Endothelial cell of umbilical vein (primary cell): Measurements from ENCODE around the gene MAP3K12.

Source experiments
- CTCF ChIP-seq, 2 donors: IDR thresholded peaks; 1 replicate in 1 of 2; 2 replicates in 1 of 2; pipeline ENCODE4 v1.5.1; 2011; ENCODE audit warnings: low read length in 2 of 2, mild to moderate bottlenecking in 2 of 2, moderate library complexity in 2 of 2, control low read depth in 1 of 2, inconsistent platforms in 1 of 2, low read depth in 1 of 2; ENCODE audit not compliant: insufficient read depth in 1 of 2; ENCODE audit errors: extremely low read depth in 1 of 2
- POLR2AphosphoS5 ChIP-seq: IDR thresholded peaks from 2 replicates; pipeline ENCODE4 v1.6.1; 2012; ENCODE audit warnings: low read depth, mild to moderate bottlenecking, control low read depth, low read length, moderate library complexity; ENCODE audit not compliant: insufficient read depth

DNA sequence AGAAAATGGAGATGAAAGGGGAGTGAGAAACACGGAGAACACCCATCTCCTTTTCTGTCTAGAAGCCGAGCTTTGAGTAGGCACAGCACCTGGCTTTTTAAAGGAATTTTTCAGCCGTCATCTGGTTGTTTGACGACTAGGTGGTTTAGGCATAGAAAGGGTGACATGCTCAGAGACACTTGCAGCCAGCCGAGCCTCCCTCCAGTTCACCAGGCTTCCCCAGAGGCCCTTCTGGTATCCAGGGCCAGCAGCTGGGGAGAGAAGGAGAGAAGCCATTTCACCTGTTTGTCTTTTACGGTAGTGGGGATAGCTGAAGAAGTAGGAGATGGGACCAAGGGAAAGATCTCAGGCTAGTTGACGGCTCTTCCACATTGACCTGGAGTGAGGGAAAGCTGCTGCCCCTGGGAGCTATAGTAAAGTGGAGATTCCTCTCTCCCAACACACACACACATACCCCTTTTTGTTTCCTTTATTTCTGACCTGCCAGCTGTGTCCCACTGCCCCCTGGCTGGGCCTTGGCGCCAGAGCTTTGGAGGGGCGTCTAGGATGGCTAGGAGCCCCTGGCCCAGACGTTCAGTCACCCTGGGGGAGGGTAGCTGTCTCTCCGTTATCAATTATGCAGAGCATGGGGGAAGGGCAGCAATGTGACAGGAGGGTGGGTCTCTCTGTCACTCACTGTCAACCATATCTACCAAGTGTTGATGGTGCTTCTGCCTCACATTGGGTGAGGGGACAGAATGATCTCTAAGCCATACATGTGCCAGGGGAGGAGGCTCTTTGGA lies 5.5 kb downstream of the MAP3K12 start:
- TF ChIP-seq CTCF (IDR thresholded peaks at IDR 0.05; ENCODE audit: extremely low read depth in 1 of 2, insufficient read depth in 1 of 2, low read depth in 1 of 2, low read length in 2 of 2) (no peak), POLR2AphosphoS5 (no peak)
